Fibroblast of villous mesenchyme (primary cell): Measurements from ENCODE around the gene B3GNT5. TPM values are rescaled to one million over a fixed set of nuclear protein-coding genes. Genes with fewer than 3 reads are reported as not detected.

Source experiments
- DNase-seq: peaks from one replicate; pipeline ENCODE4 v3.0.0-alpha.2; 2010; ENCODE audit warnings: low read depth
- H3K4me3 ChIP-seq: 2 replicates; pipeline ENCODE4 v1.5.1; 2011; ENCODE audit warnings: low read depth, mild to moderate bottlenecking, low read length
- total RNA-seq: library from RNA; depleted of rRNA; stranded (reverse); fragments of >200 nt; gene quantifications from 2 replicates; pipeline ENCODE4 v1.2.3, GENCODE V29; 2012
- TF ChIP-seq, protein P1 (sequence below): IDR thresholded peaks from 2 replicates; pipeline ENCODE4 v1.5.1; 2012; ENCODE audit warnings: low read depth, mild to moderate bottlenecking, low read length; ENCODE audit not compliant: insufficient read depth

B3GNT5 gene
- total RNA-seq, 1 donor: 6.0 TPM

DNA sequence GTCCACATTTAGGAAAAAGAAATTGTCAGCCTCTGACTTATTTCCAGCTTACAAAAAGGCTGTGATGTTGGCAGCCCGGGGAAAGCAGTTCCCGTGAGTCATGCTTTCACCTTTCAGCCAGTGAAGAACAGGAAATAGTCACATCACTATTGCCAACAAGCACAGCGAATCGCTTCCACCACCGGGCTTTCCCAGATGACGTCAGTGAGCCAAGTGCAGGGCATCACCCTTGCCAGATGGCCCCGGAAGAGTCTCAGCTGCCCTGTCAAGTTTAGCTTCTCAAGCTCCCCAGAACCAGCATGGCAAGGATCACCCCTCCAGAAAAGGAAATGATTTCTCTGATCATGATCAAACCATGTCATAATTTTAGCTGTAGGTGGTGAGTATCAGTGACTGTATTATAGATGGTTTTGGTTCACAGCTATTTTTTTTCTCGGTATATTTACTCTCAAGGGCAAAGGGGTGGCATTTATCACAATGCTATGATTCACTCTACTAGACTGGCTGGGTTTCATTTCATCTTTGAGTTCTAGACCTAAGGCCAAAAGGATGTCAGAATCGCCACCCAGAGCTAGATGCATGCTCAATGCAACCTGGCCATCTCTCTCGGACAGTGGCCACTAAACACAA lies 32.9 kb downstream of the B3GNT5 start:
- peak; percentile 99 for DNase-seq
- TF ChIP-seq, protein P1, sequence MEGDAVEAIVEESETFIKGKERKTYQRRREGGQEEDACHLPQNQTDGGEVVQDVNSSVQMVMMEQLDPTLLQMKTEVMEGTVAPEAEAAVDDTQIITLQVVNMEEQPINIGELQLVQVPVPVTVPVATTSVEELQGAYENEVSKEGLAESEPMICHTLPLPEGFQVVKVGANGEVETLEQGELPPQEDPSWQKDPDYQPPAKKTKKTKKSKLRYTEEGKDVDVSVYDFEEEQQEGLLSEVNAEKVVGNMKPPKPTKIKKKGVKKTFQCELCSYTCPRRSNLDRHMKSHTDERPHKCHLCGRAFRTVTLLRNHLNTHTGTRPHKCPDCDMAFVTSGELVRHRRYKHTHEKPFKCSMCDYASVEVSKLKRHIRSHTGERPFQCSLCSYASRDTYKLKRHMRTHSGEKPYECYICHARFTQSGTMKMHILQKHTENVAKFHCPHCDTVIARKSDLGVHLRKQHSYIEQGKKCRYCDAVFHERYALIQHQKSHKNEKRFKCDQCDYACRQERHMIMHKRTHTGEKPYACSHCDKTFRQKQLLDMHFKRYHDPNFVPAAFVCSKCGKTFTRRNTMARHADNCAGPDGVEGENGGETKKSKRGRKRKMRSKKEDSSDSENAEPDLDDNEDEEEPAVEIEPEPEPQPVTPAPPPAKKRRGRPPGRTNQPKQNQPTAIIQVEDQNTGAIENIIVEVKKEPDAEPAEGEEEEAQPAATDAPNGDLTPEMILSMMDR: no peak

DNA sequence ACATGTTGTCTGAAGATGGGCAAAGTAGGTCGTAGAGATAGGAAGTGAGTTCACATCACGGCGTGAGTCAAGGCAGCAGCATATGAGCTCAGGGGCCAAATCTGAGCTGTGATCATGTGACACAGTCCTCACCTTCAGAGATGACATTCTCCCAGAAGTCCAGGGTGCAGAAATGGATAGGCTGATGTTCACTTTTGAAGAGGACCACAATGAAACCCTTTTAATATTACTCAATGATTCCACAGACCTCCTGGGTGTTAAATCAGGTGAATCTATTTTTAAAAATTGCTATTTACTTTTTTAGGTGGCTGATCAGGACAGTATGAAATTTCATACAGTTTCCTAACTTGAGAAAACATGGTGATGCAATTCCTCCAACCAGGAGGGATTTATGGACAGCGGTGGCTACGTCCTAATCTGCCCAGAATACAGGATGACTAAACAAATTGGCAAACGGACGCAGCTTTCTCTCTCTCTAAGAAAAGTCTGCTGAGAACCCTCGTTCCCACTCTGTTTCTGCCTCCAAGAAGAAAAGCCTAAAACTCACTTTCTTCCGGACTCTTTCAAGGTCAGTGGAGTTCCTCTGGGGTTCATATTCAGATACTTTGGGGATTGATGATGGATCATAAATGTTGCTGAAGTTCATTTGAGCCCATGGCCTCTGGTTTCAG lies 34.4 kb downstream of the B3GNT5 start:
- DNase-seq: peak; percentile 98
- TF ChIP-seq, protein P1: no peak
- peak overlapping the region; percentile 27 for H3K4me3 ChIP-seq

More for the DNA sequence above, 32.9 kb downstream of the B3GNT5 start:
- H3K4me3 ChIP-seq: no peak overlapping the region

DNA sequence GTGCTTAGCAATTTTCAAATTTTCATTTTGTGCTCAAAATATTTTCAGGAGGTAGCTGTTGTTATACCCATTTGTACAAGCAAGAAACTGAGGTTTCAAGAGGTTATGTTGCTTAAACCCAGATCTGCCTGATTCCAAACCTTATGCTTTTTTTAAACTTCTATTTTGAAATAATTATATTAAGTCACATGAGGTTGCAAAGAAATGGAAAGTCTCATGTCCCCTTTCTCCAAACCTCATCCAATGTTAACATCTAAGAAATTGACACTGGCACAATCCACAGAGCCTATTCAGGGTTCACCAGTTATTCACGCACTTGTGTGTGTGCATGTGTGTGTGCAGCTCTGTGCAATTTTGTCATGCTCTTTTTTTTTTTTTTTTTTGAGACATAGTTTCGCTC lies 35.1 kb downstream of the B3GNT5 start:
- TF ChIP-seq, protein P1: no peak
- DNase-seq: no peak
- H3K4me3 ChIP-seq: no peak overlapping the region

DNA sequence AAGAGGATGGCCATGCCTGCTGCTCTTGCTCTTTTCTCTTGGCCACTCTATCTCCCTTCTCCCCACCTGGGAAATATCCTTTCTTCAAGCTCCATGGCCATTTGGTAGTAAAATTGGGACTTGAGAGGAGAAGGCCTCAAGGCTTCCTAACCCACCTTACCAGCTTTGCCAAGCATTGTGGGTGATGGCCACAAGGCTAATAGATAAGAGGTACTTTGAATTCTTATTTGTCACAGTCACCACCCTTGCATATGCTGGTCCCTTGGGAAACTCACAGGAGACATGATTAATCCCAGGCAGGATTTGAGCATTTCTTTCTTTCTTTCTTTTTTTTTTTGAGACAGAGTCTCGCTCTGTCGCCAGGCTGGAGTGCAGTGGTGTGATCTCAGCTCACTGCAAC lies 37.2 kb downstream of the B3GNT5 start:
- TF ChIP-seq, protein P1: no peak
- no peak overlapping the region for H3K4me3 ChIP-seq
- DNase-seq: no peak

DNA sequence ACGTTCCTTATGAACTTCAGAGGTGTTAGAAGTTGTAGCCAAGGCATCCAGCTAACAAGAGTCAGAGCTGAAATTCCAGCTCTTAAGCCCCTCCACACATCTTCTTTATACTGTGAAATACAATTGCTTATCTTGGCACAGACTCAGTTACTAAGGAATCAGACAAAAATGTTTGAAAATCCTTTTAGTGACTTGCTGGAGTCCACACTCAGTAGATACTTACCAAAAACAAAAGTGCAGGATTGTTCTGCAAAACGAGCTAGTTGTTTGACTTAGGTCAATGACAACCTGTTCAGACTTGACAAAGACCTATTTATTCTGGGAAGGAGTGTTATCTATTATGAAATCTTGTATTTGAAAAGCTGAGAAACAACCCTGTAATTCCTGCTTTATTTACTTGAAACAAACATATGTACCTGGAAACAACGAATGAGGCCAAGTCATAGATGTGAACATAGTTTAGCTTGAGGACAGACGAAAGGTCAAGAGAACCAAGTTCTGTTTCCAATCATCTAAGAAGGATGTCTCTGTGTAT lies 38.5 kb downstream of the B3GNT5 start:
- peak; percentile 85 for DNase-seq
- H3K4me3 ChIP-seq: no peak overlapping the region
- TF ChIP-seq, protein P1: no peak

DNA sequence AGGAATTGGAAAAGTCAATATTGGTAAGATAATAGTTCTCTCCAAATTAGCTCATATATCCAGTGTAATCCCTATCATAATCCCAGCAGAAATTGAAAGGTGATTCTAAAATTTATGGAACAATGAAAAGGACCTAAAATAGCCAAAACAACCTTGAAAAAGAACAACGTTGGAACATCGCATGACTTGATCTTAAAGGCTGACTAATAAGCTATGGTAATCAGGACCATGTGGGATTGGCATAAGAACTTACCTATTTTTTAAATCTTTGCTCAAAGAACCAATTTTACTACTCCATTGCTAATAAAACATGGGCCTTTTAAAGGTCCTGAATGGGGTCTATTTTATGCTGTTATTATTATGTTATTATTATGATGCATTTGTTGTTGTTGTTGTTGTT lies 40.9 kb downstream of the B3GNT5 start:
- no peak for DNase-seq
- no peak overlapping the region for H3K4me3 ChIP-seq
- TF ChIP-seq, protein P1: no peak
